Measurements from ENCODE around the gene RCAN3.

The RCAN3 gene

GRCh38 chr1:24586970-24587820 is 84.6 kb downstream of the RCAN3 start:
- peak; percentile 2 for DNase-seq

GRCh38 chr1:24588573-24588972 is 85.9 kb downstream of the RCAN3 start:
- no peak for DNase-seq

GRCh38 chr1:24589200-24589599 is 86.6 kb downstream of the RCAN3 start:
- no peak for DNase-seq
